Activated T-helper 2 cell treated with anti-CD3 and anti-CD28 coated beads, Interferon-gamma antibody, Interleukin-2, Interleukin-4, amounts not matched to agents 10 μg/mL and 5 μg/mL and 100 μg/mL, durations not matched to agents 14 hours and 24 hours and 36 hours (primary cell): ENCODE data around the gene PI16. TPM values are rescaled to one million over a fixed set of nuclear protein-coding genes. Genes with fewer than 3 reads are reported as not detected.
"Not testable (repeated sequence)": the region's sequence is repeated elsewhere in the genome, so short reads cannot be mapped to it uniquely, and the experiment has no call there.

Experiments
- DNase-seq: peaks from one replicate; pipeline ENCODE4 v3.0.0; 2021; ENCODE audit warnings: low spot score
- H3K27ac Mint-ChIP-seq: one replicate; pipeline ENCODE4 v1.8.0; 2021; ENCODE audit warnings: mixed read lengths
- H3K27me3 Mint-ChIP-seq: one replicate; pipeline ENCODE4 v1.8.0; 2021; ENCODE audit warnings: low read depth, mixed read lengths
- H3K36me3 Mint-ChIP-seq: one replicate; pipeline ENCODE4 v1.8.0; 2021; ENCODE audit warnings: low read depth, mixed read lengths
- H3K4me1 Mint-ChIP-seq: one replicate; pipeline ENCODE4 v1.8.0; 2021; ENCODE audit warnings: low read depth, mixed read lengths
- H3K4me3 Mint-ChIP-seq: one replicate; pipeline ENCODE4 v1.8.0; 2021; ENCODE audit warnings: low read depth, mild to moderate bottlenecking, moderate library complexity, mixed read lengths
- H3K9me3 Mint-ChIP-seq: one replicate; pipeline ENCODE4 v1.8.0; 2021; ENCODE audit warnings: mixed read lengths
- intact Hi-C: fragments of 100-400 bp; cut with micrococcal nuclease; formaldehyde crosslinking; loops from one replicate; pipeline ENCODE4 v1.15.1; 2023
- total RNA-seq: library from RNA; stranded (reverse); gene quantifications from 2 replicates; pipeline ENCODE4 v1.2.3, GENCODE V29; 2022

Gene PI16
- total RNA-seq, 1 donor from 2014 or later: not detected

- H3K27ac Mint-ChIP-seq: peak overlapping the region; percentile 96
- intact Hi-C loops: loop anchor here (1.0 to 5.0 kb wide), 3 partner anchors 32 to 99 kb away; partner anchors contain the start of gene C6orf89
- peak overlapping the region; percentile 98 for H3K4me3 Mint-ChIP-seq
- peaks cover 7% of the 10 kb centered on the region for H3K27me3 Mint-ChIP-seq
- DNase-seq: no peak
- peaks cover 4% of the 10 kb centered on the region for H3K36me3 Mint-ChIP-seq
- peaks cover 14% of the 10 kb centered on the region for H3K4me1 Mint-ChIP-seq
- no peaks in the 10 kb centered on the region for H3K9me3 Mint-ChIP-seq
Observed at GRCh38 chr6:36986704-36987047, 32.1 kb downstream of the PI16 start.

GRCh38 chr6:36989264-36989663 lies 34.7 kb downstream of the PI16 start:
- intact Hi-C loops: loop anchor here (5.0 kb wide), 1 partner anchor 102 kb away; the partner anchor contains the start of gene C6orf89
- no peak for DNase-seq
- H3K4me1 Mint-ChIP-seq: peaks cover 10% of the 10 kb centered on the region
- H3K36me3 Mint-ChIP-seq: no peaks in the 10 kb centered on the region
- no peak overlapping the region for H3K27ac Mint-ChIP-seq
- H3K4me3 Mint-ChIP-seq: no peak overlapping the region
- no peaks in the 10 kb centered on the region for H3K9me3 Mint-ChIP-seq
- H3K27me3 Mint-ChIP-seq: peaks cover 12% of the 10 kb centered on the region

DNA sequence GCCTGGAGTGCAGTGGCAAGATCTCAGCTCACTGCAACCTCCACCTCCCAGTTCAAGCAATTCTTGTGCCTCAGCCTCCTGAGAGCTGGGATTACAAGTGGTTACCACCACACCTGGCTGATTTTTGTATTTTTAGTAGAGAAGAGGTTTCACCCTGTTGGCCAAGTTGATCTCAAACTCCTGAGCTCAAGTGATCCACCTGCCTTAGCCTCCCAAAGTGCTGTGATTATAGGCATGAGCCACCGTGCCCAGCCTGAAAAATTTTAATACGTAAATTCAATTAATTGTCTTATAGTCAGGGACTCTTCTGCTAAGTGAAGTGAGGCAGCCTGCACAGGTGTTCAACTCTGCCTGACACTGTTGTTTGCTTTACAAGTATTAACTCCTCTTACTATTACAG lies 35.9 kb downstream of the PI16 start:
- H3K4me1 Mint-ChIP-seq, intact Hi-C loops, DNase-seq, H3K4me3 Mint-ChIP-seq, H3K36me3 Mint-ChIP-seq, H3K27ac Mint-ChIP-seq, H3K9me3 Mint-ChIP-seq: not testable (repeated sequence)
- H3K27me3 Mint-ChIP-seq: peaks cover 14% of the 10 kb centered on the region

DNA sequence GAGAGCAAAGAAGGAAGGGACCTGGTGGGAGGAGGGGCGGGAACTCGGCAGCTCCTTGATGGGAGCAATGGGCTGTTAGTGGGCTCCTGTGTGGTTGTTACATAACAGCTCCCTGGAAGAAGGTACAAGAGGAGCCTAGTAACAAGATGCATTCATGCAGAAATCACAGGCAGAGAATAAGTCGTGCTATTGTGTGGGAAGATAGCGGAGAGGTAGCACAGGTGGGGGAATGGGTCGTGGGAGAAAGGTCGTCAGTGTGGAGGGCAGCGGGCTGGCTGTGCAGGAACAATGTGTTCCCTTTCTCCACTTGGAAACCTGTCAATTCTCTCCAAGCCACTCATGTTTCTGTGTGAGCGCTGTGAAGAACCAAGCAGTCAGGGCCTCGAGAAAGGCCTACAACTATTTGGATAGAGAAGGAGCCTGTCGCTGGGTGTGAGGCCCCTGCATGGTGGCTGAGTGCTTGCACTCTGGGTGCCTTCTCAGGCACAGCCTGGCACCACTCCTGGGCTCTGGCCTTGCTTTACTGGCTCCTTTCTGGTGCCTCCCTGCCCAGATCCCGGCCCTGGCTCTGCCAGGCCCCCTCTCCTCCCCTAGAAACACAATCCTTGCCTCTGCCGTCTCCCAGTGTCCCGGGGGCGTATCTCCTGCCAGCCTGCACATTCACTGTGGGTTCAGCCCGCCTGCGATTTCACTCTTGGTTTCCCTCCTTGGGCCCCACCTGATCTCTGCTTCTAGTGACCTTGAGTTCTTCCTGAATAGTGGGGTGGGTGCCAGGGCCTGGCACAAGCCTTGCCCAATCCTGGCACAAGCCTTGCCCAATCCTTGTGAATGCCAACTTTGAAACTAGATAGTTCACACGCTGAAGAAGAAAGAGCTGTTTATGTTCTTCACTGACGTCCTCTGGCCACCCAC lies 43.5 kb downstream of the PI16 start:
- Mint-ChIP-seq H3K9me3 (no peaks in the 10 kb centered on the region), H3K36me3 (no peaks in the 10 kb centered on the region), H3K4me3 (no peak overlapping the region), H3K27me3 (peaks cover 19% of the 10 kb centered on the region), H3K27ac (no peak overlapping the region), H3K4me1 (no peaks in the 10 kb centered on the region)
- intact Hi-C loops: no loop called here
- DNase-seq: no peak

- Mint-ChIP-seq H3K4me3 (no peak overlapping the region), H3K9me3 (no peaks in the 10 kb centered on the region), H3K27ac (no peak overlapping the region), H3K4me1 (no peaks in the 10 kb centered on the region), H3K36me3 (no peaks in the 10 kb centered on the region), H3K27me3 (peaks cover 19% of the 10 kb centered on the region)
- intact Hi-C loops: no loop called here
- no peak for DNase-seq
Observed at GRCh38 chr6:36998723-36999038, 44.1 kb downstream of the PI16 start.

DNA sequence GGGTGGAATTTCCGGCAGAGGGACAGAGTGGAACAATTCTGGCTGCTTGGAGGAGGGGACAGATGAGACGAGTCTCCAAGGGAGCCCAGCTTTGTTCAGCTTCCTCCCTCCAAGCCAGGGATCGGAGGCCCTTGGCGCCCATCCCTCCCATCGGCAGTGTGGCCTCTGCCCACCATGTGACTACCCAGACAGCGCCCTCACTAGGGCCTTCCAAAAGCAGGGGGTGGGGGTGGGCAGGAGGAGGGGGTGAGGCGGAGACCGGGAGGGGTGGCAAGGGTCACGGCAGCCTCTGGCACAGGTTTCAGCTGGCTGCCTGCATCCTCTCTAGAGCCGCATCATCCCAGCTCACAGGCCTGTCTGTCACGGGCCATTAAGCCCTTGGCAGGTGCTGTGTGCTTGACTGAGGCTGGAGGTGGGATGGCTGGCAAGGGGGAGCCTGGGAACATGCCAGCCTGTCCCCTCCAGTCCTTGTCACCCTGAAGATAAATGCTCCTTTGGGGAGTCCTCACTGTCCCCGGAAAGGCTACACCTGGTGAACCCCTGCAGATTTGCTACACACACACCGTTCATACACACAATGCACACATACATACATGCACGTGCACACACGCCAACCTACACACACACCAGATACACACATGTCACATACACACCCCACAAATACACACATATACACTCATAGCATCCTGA lies 44.7 kb downstream of the PI16 start:
- no peaks in the 10 kb centered on the region for H3K36me3 Mint-ChIP-seq
- DNase-seq: no peak
- no peaks in the 10 kb centered on the region for H3K4me1 Mint-ChIP-seq
- H3K27me3 Mint-ChIP-seq: peaks cover 15% of the 10 kb centered on the region
- H3K4me3 Mint-ChIP-seq: no peak overlapping the region
- intact Hi-C loops: no loop called here
- no peak overlapping the region for H3K27ac Mint-ChIP-seq
- no peaks in the 10 kb centered on the region for H3K9me3 Mint-ChIP-seq

GRCh38 chr6:36999751-37000125 lies 45.2 kb downstream of the PI16 start:
- Mint-ChIP-seq H3K36me3 (no peaks in the 10 kb centered on the region), H3K27ac (no peak overlapping the region), H3K9me3 (no peaks in the 10 kb centered on the region), H3K27me3 (peaks cover 12% of the 10 kb centered on the region), H3K4me1 (no peaks in the 10 kb centered on the region), H3K4me3 (no peak overlapping the region)
- DNase-seq: no peak
- intact Hi-C loops: no loop called here

DNA sequence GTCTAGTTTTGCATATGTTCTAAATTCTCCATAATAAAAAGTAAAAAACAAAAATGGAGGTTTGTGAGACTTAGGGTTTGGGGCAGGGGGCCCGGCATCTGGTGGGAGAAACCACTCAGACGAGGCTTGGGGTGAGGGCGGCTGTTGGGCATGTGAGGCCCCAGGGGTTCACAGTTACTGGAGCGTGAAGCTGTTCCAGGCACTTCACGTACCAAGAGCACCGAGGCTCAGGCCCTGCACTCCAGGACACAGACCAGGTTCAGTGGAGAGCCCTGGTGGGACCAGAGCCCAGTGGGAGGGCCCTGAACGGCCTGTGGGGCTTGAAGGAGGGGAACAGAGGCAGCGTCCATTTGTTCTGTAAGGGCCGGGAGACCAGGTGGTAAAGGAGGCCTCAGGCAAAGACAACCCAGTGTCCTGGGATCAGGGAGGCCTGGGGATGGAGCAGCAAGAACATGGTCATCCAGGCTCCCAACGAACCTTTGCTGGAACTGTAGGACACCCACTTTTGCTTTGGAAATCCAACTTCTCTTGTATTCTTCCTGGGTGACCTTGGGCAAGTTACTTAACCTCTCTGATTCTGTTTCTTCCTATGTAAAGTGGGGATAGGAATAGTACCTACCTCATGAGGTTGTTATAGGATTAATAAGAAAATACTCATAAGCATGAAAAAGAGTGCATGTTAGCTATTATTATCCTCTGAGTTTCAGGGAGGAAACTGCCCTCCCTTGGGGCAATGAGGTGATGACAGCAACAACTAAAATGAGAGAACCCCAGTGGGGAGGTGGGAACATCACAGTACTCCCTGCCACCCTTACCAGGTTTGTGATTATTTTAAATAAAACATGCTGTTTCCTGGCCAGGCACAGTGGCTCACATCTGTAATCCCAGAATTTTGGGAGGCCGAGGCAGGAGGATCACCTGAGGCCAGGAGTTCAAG lies 49.8 kb downstream of the PI16 start:
- Mint-ChIP-seq H3K27ac (no peak overlapping the region), H3K36me3 (no peaks in the 10 kb centered on the region), H3K27me3 (peaks cover 10% of the 10 kb centered on the region), H3K4me3 (no peak overlapping the region), H3K9me3 (no peaks in the 10 kb centered on the region), H3K4me1 (peaks cover 8% of the 10 kb centered on the region)
- intact Hi-C loops: no loop called here
- DNase-seq: no peak

- Mint-ChIP-seq H3K27me3 (peaks cover 8% of the 10 kb centered on the region), H3K9me3 (no peaks in the 10 kb centered on the region), H3K4me3 (peak within 1 kb of the TSS; percentile 13), H3K4me1 (peaks cover 8% of the 10 kb centered on the region), H3K36me3 (no peaks in the 10 kb centered on the region), H3K27ac (no peak within 1 kb of the TSS)
- intact Hi-C loops: no loop called here
- no peak for DNase-seq
Observed at GRCh38 chr6:37005061-37005810, 50.7 kb downstream of the PI16 start, which contains the start of gene FGD2. Gene FGD2, plus strand, starts transcription at chr6:37005655. Its CDS starts 163 bp downstream, at chr6:37005818.

DNA sequence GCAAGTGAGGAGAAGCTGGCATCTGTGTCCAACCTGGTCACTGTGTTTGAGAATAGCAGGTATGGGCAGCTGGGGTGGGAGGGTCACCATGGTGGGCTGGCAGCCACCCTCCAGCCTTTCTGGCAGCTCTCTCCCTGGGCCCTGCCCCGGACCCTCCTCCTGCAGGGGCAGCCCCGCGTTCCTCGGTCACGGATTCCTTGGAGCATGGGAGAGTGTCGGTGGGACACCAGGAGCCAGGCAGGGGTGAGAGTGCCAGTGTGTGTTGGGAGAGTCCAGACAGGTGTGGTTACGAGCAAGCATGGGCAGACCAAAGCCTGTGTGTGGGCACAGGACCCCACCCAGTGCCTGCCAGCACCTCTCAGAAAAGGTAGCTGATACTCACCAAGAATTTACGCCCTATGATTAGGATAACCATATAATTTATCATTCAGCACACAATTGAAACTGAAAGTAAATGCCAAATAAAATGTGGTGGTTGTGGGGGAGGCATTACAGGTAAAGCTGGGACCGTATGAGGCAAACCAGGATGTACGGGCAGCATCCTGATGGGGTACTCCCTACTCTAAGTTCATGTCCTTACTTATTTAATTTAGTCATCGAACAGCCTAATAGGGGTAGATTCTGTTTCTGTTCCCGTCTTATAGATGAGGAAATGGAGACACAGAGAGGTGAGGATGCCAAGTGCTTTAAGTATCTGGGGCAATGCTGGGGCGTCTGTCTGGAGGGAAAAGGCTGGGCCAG lies 51.5 kb downstream of the PI16 start:
- Mint-ChIP-seq H3K4me3 (peak overlapping the region; percentile 13), H3K9me3 (no peaks in the 10 kb centered on the region), H3K27ac (no peak overlapping the region), H3K27me3 (peaks cover 8% of the 10 kb centered on the region), H3K4me1 (peaks cover 8% of the 10 kb centered on the region), H3K36me3 (no peaks in the 10 kb centered on the region)
- DNase-seq: no peak
- intact Hi-C loops: no loop called here

- no peaks in the 10 kb centered on the region for H3K9me3 Mint-ChIP-seq
- intact Hi-C loops: no loop called here
- no peak overlapping the region for H3K4me3 Mint-ChIP-seq
- DNase-seq: no peak
- H3K27ac Mint-ChIP-seq: no peak overlapping the region
- peaks cover 4% of the 10 kb centered on the region for H3K27me3 Mint-ChIP-seq
- no peaks in the 10 kb centered on the region for H3K36me3 Mint-ChIP-seq
- peaks cover 8% of the 10 kb centered on the region for H3K4me1 Mint-ChIP-seq
Observed at GRCh38 chr6:37006793-37007339, 52.3 kb downstream of the PI16 start.
